ENCODE measurements around the gene GDPD3. TPM values are rescaled to one million over a fixed set of nuclear protein-coding genes. Genes with fewer than 3 reads are reported as not detected.

The GDPD3 gene
- total and polyA plus RNA-seq, 2 of the 13 experiments (the other 11 are each of a cell fraction or from before 2014, with no cell fraction given): 18.7 to 20.6 TPM

DNA sequence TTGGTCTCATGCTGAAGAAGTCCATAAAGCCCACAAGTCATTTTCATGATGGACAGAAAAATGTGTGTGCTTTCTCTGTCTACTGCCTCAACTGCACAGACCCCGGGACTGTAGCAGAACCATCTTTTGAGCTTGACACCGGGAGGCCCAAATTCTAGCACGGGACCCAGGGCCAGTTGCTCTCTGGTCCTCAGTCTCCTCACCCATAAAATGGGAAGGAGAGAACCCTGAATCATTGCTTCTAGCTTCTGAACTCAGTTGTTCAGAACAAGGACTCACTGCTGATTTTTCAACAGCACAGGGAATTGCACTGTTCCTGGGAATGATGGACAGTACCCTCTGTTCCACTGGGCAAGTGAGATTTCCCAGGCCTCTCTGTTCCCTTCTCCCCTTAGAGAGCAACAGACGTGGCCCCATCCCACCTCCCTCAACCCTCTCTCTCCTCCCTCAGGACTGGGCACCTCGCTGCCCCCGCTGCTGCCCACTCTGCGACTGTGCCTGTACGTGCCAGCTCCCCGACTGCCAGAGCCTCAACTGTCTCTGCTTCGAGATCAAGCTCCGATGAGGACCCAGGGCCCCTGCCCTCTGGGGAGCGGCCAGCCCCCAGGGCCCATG is 50.0 kb downstream of the GDPD3 start (continued):
- TF ChIP-seq AGO1 (IDR thresholded peaks at IDR 0.05; ENCODE audit: low read depth, low read length, poor library complexity, severe bottlenecking) (no peak), ZMAT3 (CRISPR knock-in tag; conservative IDR thresholded peaks at IDR 0.05) (0 out of 2 replicates have a peak, but pooled peaks have one; percentile 45), KDM5A (IDR thresholded peaks at IDR 0.05; ENCODE audit: borderline replicate concordance, low read length) (no peak), MTF2 (CRISPR knock-in tag; IDR thresholded peaks at IDR 0.05; ENCODE audit: borderline replicate concordance) (no peak), FOXA1 (IDR thresholded peaks at IDR 0.05) (no peak), FOXA1 (CRISPR knock-in tag; IDR thresholded peaks at IDR 0.05) (0 out of 2 replicates have a peak, but pooled peaks have one; percentile 2), THAP11 (CRISPR knock-in tag; IDR thresholded peaks at IDR 0.05) (no peak), FOXK2 (IDR thresholded peaks at IDR 0.05) (no peak), HMGA1 (CRISPR knock-in tag; conservative IDR thresholded peaks at IDR 0.05) (no peak), RBAK (CRISPR knock-in tag; IDR thresholded peaks at IDR 0.05) (peak; percentile 33; the same call in 1 of the 2 replicates), ISL2 (CRISPR knock-in tag; IDR thresholded peaks at IDR 0.05) (no peak), ZNF564 (CRISPR knock-in tag; IDR thresholded peaks at IDR 0.05) (no peak)
- TF ChIP-seq, protein P1, sequence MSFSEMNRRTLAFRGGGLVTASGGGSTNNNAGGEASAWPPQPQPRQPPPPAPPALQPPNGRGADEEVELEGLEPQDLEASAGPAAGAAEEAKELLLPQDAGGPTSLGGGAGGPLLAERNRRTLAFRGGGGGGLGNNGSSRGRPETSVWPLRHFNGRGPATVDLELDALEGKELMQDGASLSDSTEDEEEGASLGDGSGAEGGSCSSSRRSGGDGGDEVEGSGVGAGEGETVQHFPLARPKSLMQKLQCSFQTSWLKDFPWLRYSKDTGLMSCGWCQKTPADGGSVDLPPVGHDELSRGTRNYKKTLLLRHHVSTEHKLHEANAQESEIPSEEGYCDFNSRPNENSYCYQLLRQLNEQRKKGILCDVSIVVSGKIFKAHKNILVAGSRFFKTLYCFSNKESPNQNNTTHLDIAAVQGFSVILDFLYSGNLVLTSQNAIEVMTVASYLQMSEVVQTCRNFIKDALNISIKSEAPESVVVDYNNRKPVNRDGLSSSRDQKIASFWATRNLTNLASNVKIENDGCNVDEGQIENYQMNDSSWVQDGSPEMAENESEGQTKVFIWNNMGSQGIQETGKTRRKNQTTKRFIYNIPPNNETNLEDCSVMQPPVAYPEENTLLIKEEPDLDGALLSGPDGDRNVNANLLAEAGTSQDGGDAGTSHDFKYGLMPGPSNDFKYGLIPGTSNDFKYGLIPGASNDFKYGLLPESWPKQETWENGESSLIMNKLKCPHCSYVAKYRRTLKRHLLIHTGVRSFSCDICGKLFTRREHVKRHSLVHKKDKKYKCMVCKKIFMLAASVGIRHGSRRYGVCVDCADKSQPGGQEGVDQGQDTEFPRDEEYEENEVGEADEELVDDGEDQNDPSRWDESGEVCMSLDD (CRISPR knock-in tag; IDR thresholded peaks at IDR 0.05; ENCODE audit: borderline replicate concordance): 0 out of 2 replicates have a peak, but pooled peaks have one; percentile 23
- TF ChIP-seq, protein P2, sequence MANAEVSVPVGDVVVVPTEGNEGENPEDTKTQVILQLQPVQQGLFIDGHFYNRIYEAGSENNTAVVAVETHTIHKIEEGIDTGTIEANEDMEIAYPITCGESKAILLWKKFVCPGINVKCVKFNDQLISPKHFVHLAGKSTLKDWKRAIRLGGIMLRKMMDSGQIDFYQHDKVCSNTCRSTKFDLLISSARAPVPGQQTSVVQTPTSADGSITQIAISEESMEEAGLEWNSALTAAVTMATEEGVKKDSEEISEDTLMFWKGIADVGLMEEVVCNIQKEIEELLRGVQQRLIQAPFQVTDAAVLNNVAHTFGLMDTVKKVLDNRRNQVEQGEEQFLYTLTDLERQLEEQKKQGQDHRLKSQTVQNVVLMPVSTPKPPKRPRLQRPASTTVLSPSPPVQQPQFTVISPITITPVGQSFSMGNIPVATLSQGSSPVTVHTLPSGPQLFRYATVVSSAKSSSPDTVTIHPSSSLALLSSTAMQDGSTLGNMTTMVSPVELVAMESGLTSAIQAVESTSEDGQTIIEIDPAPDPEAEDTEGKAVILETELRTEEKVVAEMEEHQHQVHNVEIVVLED (CRISPR knock-in tag; IDR thresholded peaks at IDR 0.05; ENCODE audit: borderline replicate concordance): no peak
- TF ChIP-seq, protein P3, sequence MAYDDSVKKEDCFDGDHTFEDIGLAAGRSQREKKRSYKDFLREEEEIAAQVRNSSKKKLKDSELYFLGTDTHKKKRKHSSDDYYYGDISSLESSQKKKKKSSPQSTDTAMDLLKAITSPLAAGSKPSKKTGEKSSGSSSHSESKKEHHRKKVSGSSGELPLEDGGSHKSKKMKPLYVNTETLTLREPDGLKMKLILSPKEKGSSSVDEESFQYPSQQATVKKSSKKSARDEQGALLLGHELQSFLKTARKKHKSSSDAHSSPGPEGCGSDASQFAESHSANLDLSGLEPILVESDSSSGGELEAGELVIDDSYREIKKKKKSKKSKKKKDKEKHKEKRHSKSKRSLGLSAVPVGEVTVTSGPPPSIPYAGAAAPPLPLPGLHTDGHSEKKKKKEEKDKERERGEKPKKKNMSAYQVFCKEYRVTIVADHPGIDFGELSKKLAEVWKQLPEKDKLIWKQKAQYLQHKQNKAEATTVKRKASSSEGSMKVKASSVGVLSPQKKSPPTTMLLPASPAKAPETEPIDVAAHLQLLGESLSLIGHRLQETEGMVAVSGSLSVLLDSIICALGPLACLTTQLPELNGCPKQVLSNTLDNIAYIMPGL (CRISPR knock-in tag; IDR thresholded peaks at IDR 0.05; ENCODE audit: borderline replicate concordance in 1 of 2, low read depth in 1 of 2): no peak
- TF ChIP-seq, protein P4, sequence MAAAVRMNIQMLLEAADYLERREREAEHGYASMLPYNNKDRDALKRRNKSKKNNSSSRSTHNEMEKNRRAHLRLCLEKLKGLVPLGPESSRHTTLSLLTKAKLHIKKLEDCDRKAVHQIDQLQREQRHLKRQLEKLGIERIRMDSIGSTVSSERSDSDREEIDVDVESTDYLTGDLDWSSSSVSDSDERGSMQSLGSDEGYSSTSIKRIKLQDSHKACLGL (CRISPR knock-in tag; IDR thresholded peaks at IDR 0.05): no peak
- TF ChIP-seq, protein P5, sequence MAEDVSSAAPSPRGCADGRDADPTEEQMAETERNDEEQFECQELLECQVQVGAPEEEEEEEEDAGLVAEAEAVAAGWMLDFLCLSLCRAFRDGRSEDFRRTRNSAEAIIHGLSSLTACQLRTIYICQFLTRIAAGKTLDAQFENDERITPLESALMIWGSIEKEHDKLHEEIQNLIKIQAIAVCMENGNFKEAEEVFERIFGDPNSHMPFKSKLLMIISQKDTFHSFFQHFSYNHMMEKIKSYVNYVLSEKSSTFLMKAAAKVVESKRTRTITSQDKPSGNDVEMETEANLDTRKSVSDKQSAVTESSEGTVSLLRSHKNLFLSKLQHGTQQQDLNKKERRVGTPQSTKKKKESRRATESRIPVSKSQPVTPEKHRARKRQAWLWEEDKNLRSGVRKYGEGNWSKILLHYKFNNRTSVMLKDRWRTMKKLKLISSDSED (CRISPR knock-in tag; IDR thresholded peaks at IDR 0.05): no peak
- TF ChIP-seq, protein P6, sequence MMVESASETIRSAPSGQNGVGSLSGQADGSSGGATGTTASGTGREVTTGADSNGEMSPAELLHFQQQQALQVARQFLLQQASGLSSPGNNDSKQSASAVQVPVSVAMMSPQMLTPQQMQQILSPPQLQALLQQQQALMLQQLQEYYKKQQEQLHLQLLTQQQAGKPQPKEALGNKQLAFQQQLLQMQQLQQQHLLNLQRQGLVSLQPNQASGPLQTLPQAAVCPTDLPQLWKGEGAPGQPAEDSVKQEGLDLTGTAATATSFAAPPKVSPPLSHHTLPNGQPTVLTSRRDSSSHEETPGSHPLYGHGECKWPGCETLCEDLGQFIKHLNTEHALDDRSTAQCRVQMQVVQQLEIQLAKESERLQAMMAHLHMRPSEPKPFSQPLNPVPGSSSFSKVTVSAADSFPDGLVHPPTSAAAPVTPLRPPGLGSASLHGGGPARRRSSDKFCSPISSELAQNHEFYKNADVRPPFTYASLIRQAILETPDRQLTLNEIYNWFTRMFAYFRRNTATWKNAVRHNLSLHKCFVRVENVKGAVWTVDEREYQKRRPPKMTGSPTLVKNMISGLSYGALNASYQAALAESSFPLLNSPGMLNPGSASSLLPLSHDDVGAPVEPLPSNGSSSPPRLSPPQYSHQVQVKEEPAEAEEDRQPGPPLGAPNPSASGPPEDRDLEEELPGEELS (CRISPR knock-in tag; IDR thresholded peaks at IDR 0.05): 0 out of 2 replicates have a peak, but pooled peaks have one; percentile 23

Data from HepG2 (cell line).